H9 (cell line): ENCODE data around the gene FGFR1OP2. TPM values are rescaled to one million over a fixed set of nuclear protein-coding genes. Genes with fewer than 3 reads are reported as not detected.

Experiments used
- DNase-seq: peaks from one replicate; pipeline ENCODE4 v3.0.0-alpha.2; 2017
- H2AFZ ChIP-seq: one replicate; pipeline ENCODE4 v1.6.1; 2013; ENCODE audit warnings: mild to moderate bottlenecking, low read length, control low read depth, moderate library complexity
- H2AK5ac ChIP-seq: 2 replicates; pipeline ENCODE4 v1.6.1; 2013; ENCODE audit warnings: low read length, control low read depth, mixed read lengths; ENCODE audit not compliant: insufficient read length
- H2BK120ac ChIP-seq: one replicate; pipeline ENCODE4 v1.6.1; 2013; ENCODE audit warnings: low read depth, mild to moderate bottlenecking, low read length, control low read depth, inconsistent platforms; ENCODE audit not compliant: poor library complexity, severe bottlenecking
- H2BK12ac ChIP-seq: 2 replicates; pipeline ENCODE4 v1.6.1; 2013; ENCODE audit warnings: low read length, control low read depth, mixed read lengths, low read depth; ENCODE audit not compliant: insufficient read length
- H2BK15ac ChIP-seq: 2 replicates; pipeline ENCODE4 v1.6.1; 2013; ENCODE audit warnings: low read depth, low read length, control low read depth
- H2BK20ac ChIP-seq: one replicate; pipeline ENCODE4 v1.6.1; 2013; ENCODE audit warnings: low read depth, mild to moderate bottlenecking, low read length, control low read depth, inconsistent platforms; ENCODE audit not compliant: poor library complexity, severe bottlenecking
- H2BK5ac ChIP-seq: 2 replicates; pipeline ENCODE4 v1.6.1; 2013; ENCODE audit warnings: low read length, control low read depth, mixed read lengths; ENCODE audit not compliant: insufficient read length
- H3K14ac ChIP-seq: 2 replicates; pipeline ENCODE4 v1.6.1; 2013; ENCODE audit warnings: low read length, control low read depth; ENCODE audit not compliant: insufficient read depth
- H3K18ac ChIP-seq: 2 replicates; pipeline ENCODE4 v1.6.1; 2013; ENCODE audit warnings: low read depth, mild to moderate bottlenecking, mixed read lengths, low read length, control low read depth; ENCODE audit not compliant: insufficient read length
- H3K23ac ChIP-seq: 2 replicates; pipeline ENCODE4 v1.6.1; 2013; ENCODE audit warnings: low read length, control low read depth, mixed read lengths, low read depth; ENCODE audit not compliant: insufficient read length
- H3K23me2 ChIP-seq: 2 replicates; pipeline ENCODE4 v1.6.1; 2013; ENCODE audit warnings: low read depth, mild to moderate bottlenecking, mixed read lengths, low read length, control low read depth; ENCODE audit not compliant: insufficient read length, poor library complexity, severe bottlenecking
- H3K27ac ChIP-seq: 2 replicates; pipeline ENCODE4 v1.5.1; 2013; ENCODE audit warnings: low read length, control low read depth, mixed read lengths, low read depth; ENCODE audit not compliant: insufficient read length
- H3K27me3 ChIP-seq: 2 replicates; pipeline ENCODE4 v1.6.1; 2013; ENCODE audit warnings: low read length, control low read depth, inconsistent platforms; ENCODE audit not compliant: insufficient read depth
- H3K4ac ChIP-seq: 2 replicates; pipeline ENCODE4 v1.6.1; 2013; ENCODE audit warnings: low read depth, mild to moderate bottlenecking, control low read depth, inconsistent platforms, low read length, moderate library complexity
- H3K4me1 ChIP-seq: 2 replicates; pipeline ENCODE4 v1.6.1; 2013; ENCODE audit warnings: low read length, control low read depth, inconsistent platforms; ENCODE audit not compliant: insufficient read depth
- H3K4me2 ChIP-seq: 2 replicates; pipeline ENCODE4 v1.6.1; 2013; ENCODE audit warnings: low read length, control low read depth, mixed read lengths; ENCODE audit not compliant: insufficient read length, insufficient read depth
- H3K56ac ChIP-seq: 2 replicates; pipeline ENCODE4 v1.6.1; 2013; ENCODE audit warnings: low read depth, mild to moderate bottlenecking, mixed read lengths, low read length, control low read depth; ENCODE audit not compliant: insufficient read length
- H3K79me1 ChIP-seq: 2 replicates; pipeline ENCODE4 v1.6.1; 2013; ENCODE audit warnings: low read depth, mild to moderate bottlenecking, moderate library complexity, low read length, control low read depth, inconsistent platforms; ENCODE audit not compliant: insufficient read depth, poor library complexity, severe bottlenecking
- H3K79me2 ChIP-seq: 2 replicates; pipeline ENCODE4 v1.6.1; 2013; ENCODE audit warnings: low read length, control low read depth, inconsistent platforms; ENCODE audit not compliant: insufficient read depth
- H3K9ac ChIP-seq: 2 replicates; pipeline ENCODE4 v1.6.1; 2013; ENCODE audit warnings: low read length, control low read depth, mixed read lengths; ENCODE audit not compliant: insufficient read length; ENCODE audit errors: extremely low read depth
- H3K9me3 ChIP-seq: one replicate; pipeline ENCODE4 v1.6.1; 2013; ENCODE audit warnings: low read depth, low read length, inconsistent platforms; ENCODE audit not compliant: control insufficient read depth
- H3T11ph ChIP-seq: one replicate; pipeline ENCODE4 v1.6.1; 2013; ENCODE audit warnings: mild to moderate bottlenecking, low read length, control low read depth, inconsistent platforms
- H4K20me1 ChIP-seq: one replicate; pipeline ENCODE4 v1.6.1; 2013; ENCODE audit not compliant: control insufficient read depth, insufficient read length, insufficient read depth
- H4K5ac ChIP-seq: 2 replicates; pipeline ENCODE4 v1.6.1; 2013; ENCODE audit warnings: low read depth, mild to moderate bottlenecking, mixed read lengths, low read length, control low read depth; ENCODE audit not compliant: insufficient read length
- H4K8ac ChIP-seq: replicated peaks from 2 replicates; pipeline ENCODE4 v1.6.1; 2013; ENCODE audit warnings: low read length, control low read depth, mixed read lengths, low read depth; ENCODE audit not compliant: insufficient read length
- H4K91ac ChIP-seq: 2 replicates; pipeline ENCODE4 v1.6.1; 2013; ENCODE audit warnings: low read depth, mild to moderate bottlenecking, moderate library complexity, mixed read lengths, low read length, control low read depth; ENCODE audit not compliant: insufficient read length
- H3K27ac Mint-ChIP-seq, 3 experiments: 2 replicates in 2 of 3; 3 replicates in 1 of 3; pipeline ENCODE4 v1.8.0; 2020 to 2021; ENCODE audit warnings: mixed read lengths in 3 of 3, mild to moderate bottlenecking in 1 of 3, moderate library complexity in 1 of 3
- H3K27me3 Mint-ChIP-seq: 2 replicates; pipeline ENCODE4 v1.8.0; 2021; ENCODE audit warnings: low read depth, mild to moderate bottlenecking, moderate library complexity, mixed read lengths
- H3K36me3 Mint-ChIP-seq, 3 experiments: 2 replicates in 2 of 3; 3 replicates in 1 of 3; pipeline ENCODE4 v1.8.0; 2020 to 2021; ENCODE audit warnings: low read depth in 3 of 3, mixed read lengths in 3 of 3; ENCODE audit not compliant: insufficient read depth in 1 of 3
- H3K4me1 Mint-ChIP-seq, 2 experiments: 2 replicates each; pipeline ENCODE4 v1.8.0; 2020; ENCODE audit warnings: mixed read lengths in 2 of 2
- H3K4me3 Mint-ChIP-seq, 2 experiments: 2 replicates in 1 of 2; 3 replicates in 1 of 2; pipeline ENCODE4 v1.8.0; 2020 to 2021; ENCODE audit warnings: mild to moderate bottlenecking in 2 of 2, mixed read lengths in 2 of 2, moderate library complexity in 1 of 2
- H3K9me3 Mint-ChIP-seq, 2 experiments: 2 replicates in 1 of 2; 3 replicates in 1 of 2; pipeline ENCODE4 v1.8.0; 2020; ENCODE audit warnings: mild to moderate bottlenecking in 2 of 2, mixed read lengths in 2 of 2, moderate library complexity in 1 of 2
- CTCF ChIP-seq: fragments of 200-600 bp; sonication (generic); conservative IDR thresholded peaks from 3 replicates; pipeline ENCODE4 v1.8.0; 2021; ENCODE audit warnings: antibody characterized with exemption, mild to moderate bottlenecking
- WGBS: extraction: QIAGEN DNeasy Blood & Tissue Kit; methylation state at CpG from one replicate; pipeline ENCODE4 v1.1.7; 2013; ENCODE audit warnings: missing lambda C conversion rate, low lambda C conversion rate, mixed read lengths; ENCODE audit not compliant: insufficient read length; ENCODE audit errors: extremely low coverage; 5-methylcytosine and 5-hydroxymethylcytosine counted together
- total RNA-seq: library from RNA; stranded (reverse); gene quantifications from 2 replicates; pipeline ENCODE4 v1.2.1, GENCODE V29; 2021

FGFR1OP2 gene
- total RNA-seq, 1 experiment from 2014 or later: 30.0 TPM

- Histone ChIP-seq H3T11ph (no peak overlapping the region), H3K18ac (no peak overlapping the region), H2AFZ (no peak overlapping the region), H3K4me2 (no peak overlapping the region), H3K14ac (no peak overlapping the region), H3K79me2 (no peaks in the 10 kb centered on the region), H2BK12ac (no peak overlapping the region), H2BK5ac (no peak overlapping the region), H3K4ac (no peak overlapping the region), H3K56ac (no peak overlapping the region), H2AK5ac (no peak overlapping the region), H3K4me1 (no peaks in the 10 kb centered on the region), H3K27me3 (no peaks in the 10 kb centered on the region), H3K23ac (no peak overlapping the region), H2BK120ac (no peak overlapping the region), H3K9ac (no peak overlapping the region), H4K91ac (no peak overlapping the region), H2BK20ac (no peak overlapping the region), H4K5ac (no peak overlapping the region), H4K20me1 (no peaks in the 10 kb centered on the region), H4K8ac (no peak overlapping the region), H3K27ac (no peak overlapping the region), H3K23me2 (no peaks in the 10 kb centered on the region), H3K79me1 (no peaks in the 10 kb centered on the region), H2BK15ac (no peak overlapping the region), H3K9me3 (no peaks in the 10 kb centered on the region)
- no peak overlapping the region for H3K4me3 Mint-ChIP-seq
- DNase-seq: no peak
- H3K4me1 Mint-ChIP-seq: no peaks in the 10 kb centered on the region
- peaks cover 36 to 62% (median 57%) of the 10 kb centered on the region in 3 experiments for H3K36me3 Mint-ChIP-seq
- H3K27me3 Mint-ChIP-seq: no peaks in the 10 kb centered on the region
- TF ChIP-seq CTCF: no peak
- no CpG with 5 or more reads among the region's 1 CpG for WGBS
- no peak overlapping the region for H3K27ac Mint-ChIP-seq
- peaks cover 11% of the 10 kb centered on the region in 2 experiments for H3K9me3 Mint-ChIP-seq
Observed at GRCh38 chr12:26906024-26906423, 32.2 kb upstream of the FGFR1OP2 start.
